ENCODE measurements around the gene BSG.

BSG gene

GRCh38 chr19:572140-572742 is at the start of gene BSG:
Gene BSG, plus strand, starts transcription at chr19:572596. Its CDS starts 39 bp downstream, at chr19:572635.
- peak; percentile 94 for DNase-seq (ENCODE audit: low spot score)

GRCh38 chr19:522726-523125 is 49.7 kb upstream of the BSG start:
- no peak for DNase-seq (ENCODE audit: low spot score)

GRCh38 chr19:524062-524674 is 48.2 kb upstream of the BSG start:
- DNase-seq (ENCODE audit: low spot score), result no peak

- DNase-seq (ENCODE audit: low spot score), result no peak
These were observed 47.4 kb upstream of the BSG start for GRCh38 chr19:525029-525428.

- DNase-seq (ENCODE audit: low spot score), result no peak
These were observed 46.5 kb upstream of the BSG start for GRCh38 chr19:525857-526419.

GRCh38 chr19:530134-531008 is 42.0 kb upstream of the BSG start:
- peak; percentile 10 for DNase-seq (ENCODE audit: low spot score)

GRCh38 chr19:531009-531752 is 41.2 kb upstream of the BSG start:
- peak; percentile 84 for DNase-seq (ENCODE audit: low spot score)

GRCh38 chr19:531753-532560 is 40.4 kb upstream of the BSG start, which contains the start of gene CDC34:
Gene CDC34, plus strand, starts transcription at chr19:531760. Its CDS starts 172 bp downstream, at chr19:531932.
- no peak for DNase-seq (ENCODE audit: low spot score)

- peak; percentile 39 for DNase-seq (ENCODE audit: low spot score)
These were observed 39.6 kb upstream of the BSG start for GRCh38 chr19:532561-533363.

- no peak for DNase-seq (ENCODE audit: low spot score)
These were observed 38.9 kb upstream of the BSG start for GRCh38 chr19:533364-534058.

- DNase-seq (ENCODE audit: low spot score), result no peak
These were observed 38.3 kb upstream of the BSG start for GRCh38 chr19:534088-534487.

GRCh38 chr19:535017-535835 is 37.2 kb upstream of the BSG start:
- no peak for DNase-seq (ENCODE audit: low spot score)

GRCh38 chr19:536031-536880 is 36.1 kb upstream of the BSG start:
- DNase-seq (ENCODE audit: low spot score), result no peak

- DNase-seq (ENCODE audit: low spot score), result no peak
These were observed 35.5 kb upstream of the BSG start for GRCh38 chr19:536881-537404.

GRCh38 chr19:538641-539428 is 33.6 kb upstream of the BSG start:
- no peak for DNase-seq (ENCODE audit: low spot score)

- no peak for DNase-seq (ENCODE audit: low spot score)
These were observed 32.9 kb upstream of the BSG start for GRCh38 chr19:539429-540030.
